HG03432 (cell line): ENCODE data around the gene GDPD5.
"Not testable (repeated sequence)": the region's sequence is repeated elsewhere in the genome, so short reads cannot be mapped to it uniquely, and the experiment has no call there.

ENCODE experiments used
- ATAC-seq: cut with Tn5 transposase; IDR thresholded peaks from one replicate; pipeline ENCODE4 v1.9.1; 2021; ENCODE audit warnings: mild to moderate bottlenecking, moderate library complexity; ENCODE audit not compliant: unreplicated experiment

GDPD5 gene

DNA sequence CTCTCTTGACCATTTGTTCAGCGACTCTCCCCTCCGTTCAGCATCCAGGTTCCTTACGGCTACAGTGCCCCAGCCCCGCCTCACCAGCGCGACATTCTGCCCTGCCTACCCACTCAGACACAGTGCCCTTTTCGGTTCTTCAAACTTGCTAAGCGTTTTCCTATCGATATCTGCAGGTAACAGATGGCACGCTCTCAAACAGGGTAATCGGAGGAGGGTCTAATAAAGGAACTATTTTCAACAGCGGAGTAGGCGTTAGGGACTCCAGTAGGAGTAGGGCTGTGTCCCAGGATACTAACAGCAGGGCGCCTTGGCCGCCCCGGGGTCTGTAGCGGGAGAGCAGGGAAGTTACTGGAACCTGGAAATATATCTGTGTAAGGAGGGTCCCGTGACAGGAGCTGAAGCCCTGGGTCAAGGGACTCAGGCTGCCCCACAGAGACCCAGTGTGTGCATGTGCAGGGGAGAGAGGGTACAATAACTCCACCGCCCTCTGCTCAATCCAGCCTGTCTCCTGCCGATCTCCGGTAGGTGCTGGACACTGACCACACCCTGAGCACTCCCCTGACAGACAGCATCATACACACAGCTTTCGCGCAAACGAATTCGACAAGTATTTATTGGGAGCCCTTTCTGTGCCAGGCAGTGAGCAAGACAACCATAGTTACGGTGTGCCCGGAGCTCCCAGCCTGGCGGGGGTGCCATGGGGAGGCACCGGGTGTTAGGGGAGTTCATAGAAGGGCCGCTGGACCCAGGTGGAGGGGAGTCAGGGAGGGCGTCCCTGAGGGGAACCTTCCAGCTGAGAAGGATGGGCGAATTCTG, 94.8 kb downstream of the GDPD5 start:
- ATAC-seq: no peak

GRCh38 chr11:75429902-75430713, 95.6 kb downstream of the GDPD5 start:
- ATAC-seq: peak; percentile 57

DNA sequence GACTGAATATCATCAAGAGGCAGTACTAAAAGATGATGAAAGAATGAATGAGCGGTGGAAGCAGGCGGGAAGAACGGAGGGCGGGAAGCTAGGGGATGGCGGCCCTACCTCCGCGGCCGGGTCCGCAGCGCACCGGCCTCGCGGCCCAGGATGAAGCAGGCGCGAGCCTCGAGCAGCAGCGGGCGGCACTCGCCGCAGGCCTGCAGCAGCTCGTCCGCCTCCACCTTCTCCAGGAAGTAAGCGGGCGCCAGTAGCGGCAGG, 96.2 kb downstream of the GDPD5 start:
- no peak for ATAC-seq

GRCh38 chr11:75428989-75429640, 96.6 kb downstream of the GDPD5 start:
- ATAC-seq: no peak

- ATAC-seq: no peak
Measured at GRCh38 chr11:75428281-75428724, 97.4 kb downstream of the GDPD5 start.

DNA sequence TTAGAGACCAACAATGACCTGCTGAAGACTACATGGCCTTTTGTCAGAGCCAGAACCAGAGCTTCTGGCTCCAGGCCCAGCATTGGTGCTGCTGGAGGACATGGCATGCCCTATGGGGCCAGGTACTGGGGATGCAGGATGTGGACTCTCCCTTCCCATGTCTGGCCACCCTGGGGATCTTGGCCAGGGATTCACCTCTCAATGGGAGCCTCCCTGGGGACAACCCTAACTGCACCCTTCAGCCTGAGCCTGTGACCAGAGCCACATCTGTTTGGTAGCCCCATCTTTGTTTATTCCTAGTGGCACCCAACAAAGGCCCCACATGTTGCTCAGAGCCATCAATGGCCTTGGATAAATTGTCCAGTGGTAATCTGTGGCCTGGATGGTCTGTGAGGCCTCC, 98.6 kb downstream of the GDPD5 start:
- no peak for ATAC-seq

GRCh38 chr11:75426720-75427086, 99.0 kb downstream of the GDPD5 start:
- no peak for ATAC-seq

DNA sequence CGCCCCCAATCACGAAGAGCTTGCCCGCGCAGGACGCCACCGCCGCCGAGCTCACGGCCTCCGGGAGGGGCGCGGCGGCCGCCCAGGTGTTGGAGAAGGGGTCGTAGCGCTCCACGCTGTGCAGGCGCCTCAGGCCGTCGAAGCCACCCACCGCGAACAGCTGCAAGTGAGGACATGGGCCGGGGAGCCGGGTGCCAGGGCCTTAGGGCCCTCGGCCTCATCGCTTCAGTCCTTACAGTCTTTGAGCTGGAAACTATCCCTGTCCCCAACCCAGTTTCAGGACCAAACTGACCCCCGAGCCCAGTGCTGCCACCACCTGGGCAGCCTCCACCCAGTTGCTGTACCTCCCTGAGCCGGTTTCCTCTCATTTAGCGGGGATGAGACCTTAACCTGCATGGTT, 100.3 kb downstream of the GDPD5 start:
- no peak for ATAC-seq

DNA sequence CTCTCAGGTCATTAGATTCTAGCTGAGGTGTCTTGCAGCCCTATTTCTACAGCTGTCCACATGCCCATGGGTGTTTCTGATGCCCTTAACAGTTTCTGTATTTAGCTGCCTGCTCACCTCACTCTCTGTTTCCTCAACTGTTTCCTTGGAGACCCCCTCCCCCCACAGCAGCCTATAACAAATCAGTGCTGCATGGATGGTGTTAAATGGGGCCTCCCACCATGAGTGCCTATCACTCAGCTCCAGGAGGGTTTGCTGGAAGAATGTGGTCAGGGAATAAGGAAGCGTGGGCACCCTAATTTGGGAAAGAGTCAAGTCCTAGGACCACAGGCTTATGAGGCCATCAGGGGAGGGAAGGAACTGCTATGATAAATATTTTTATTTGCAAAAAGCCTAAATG, 101.3 kb downstream of the GDPD5 start:
- no peak for ATAC-seq

DNA sequence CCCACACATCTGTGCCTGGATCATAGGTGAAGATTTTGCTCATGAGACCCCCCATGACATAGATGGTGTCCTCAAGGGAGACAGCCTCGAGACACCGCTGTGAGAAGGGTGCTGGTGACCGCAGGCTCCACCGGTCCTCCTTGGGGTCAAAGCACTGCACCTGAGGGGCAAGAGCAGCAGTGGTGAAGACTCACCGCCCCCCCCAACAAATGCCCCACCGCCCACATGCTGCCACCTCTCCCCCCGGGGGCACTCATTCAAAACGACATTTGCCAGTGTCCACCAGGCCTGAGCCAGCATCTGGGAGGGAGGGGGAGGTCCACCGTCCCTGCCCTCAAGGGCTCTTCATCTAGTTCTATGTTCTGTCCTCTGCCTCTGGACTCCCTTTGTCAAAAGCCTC, 102.0 kb downstream of the GDPD5 start:
- ATAC-seq: no peak

DNA sequence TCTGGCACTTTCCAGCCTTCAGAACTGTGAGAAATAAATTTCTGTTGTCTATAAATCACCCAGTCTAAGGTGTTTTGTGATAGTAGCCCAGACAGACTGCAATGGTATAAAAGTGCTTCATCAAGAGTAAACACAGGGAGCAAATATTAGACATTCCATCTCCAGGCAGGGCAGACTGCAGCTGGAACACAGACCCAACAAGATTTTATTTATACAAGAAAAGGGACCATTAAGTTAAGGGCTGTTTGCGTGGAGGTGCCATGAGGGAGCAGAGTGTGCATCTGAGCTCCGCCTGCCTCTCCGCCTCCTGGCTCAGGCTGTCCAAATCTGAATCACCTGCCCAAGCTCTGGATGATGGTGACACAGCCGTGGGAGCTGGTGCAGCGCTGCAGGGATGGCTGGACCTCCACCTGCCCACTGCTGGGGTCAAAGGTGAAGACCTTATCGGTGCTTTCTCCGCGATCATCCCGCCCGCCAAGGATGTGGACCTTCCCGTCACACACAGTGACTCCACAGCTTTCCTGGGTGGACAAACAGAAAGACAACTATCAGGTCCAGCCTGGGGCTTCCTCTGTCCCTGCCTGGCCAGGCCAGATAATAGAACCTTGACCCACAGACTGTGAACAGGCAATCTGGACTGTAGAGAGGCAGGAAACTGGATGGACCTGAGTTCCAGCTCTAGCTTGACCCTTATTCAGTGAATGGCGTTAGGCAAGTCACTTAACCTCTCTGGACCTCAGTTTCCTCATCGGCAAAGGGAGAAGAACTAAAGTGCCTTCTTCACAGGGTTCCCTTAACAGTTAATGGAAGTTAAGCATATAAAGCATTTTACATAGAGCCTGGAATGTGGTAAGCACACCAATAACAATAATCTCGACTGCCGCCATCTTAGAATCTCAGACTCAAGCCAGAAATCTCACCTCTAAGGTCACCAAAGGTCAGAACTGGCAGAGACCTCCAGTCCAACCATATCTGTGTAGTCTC, 103.2 kb downstream of the GDPD5 start:
- no peak for ATAC-seq

GRCh38 chr11:75421902-75422247, 103.9 kb downstream of the GDPD5 start:
- no peak for ATAC-seq

DNA sequence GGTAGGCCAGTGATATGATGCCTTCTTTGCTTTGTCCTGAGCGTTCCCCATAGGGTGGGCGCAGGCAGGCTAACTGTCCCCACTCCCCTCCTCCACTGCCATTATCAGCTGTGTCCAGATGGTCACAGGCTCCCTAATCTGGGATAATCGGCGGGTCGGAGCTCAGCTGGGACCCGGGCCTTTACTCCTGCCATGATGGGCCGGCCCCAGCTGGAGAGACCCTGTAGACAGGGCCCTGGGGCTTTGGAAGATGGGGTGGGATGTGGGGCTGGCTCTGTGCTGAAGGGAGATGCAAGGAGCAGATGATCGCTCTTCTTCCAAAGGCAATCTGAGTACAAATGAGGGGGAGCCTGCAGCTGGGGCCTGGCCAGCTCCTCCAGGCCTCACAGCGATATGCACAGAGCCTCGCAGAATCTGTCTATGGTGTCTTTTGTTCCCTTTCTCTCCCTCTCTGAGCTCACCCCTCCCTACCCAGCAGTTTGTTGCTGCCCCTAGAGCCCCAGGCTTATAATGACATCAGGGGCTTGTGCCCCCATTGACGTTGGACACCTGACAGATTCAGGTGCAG, 104.6 kb downstream of the GDPD5 start:
- ATAC-seq: no peak

GRCh38 chr11:75420224-75421034, 105.3 kb downstream of the GDPD5 start:
- no peak for ATAC-seq

DNA sequence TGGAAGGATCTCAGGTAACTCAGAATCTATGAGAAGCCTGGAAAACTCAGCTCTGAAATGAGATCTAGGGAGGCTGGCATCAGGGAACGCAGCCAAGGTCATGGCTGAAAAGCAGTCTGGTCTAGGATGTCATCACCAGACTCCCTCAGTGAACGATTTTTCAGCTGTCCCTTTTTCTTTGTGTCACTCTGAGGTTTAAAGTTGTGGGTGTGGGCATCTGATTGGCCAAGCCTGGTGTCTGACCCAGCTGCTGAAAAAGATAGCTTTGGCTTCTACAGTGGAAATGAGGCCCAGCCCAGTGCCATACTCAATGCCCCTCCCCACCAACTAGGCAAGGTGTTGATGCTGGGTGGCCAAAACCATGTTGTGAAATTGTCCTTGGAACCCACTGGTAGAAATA, 111.9 kb downstream of the GDPD5 start:
- no peak for ATAC-seq

GRCh38 chr11:75413146-75413545, 112.6 kb downstream of the GDPD5 start:
- not testable (repeated sequence) for ATAC-seq

DNA sequence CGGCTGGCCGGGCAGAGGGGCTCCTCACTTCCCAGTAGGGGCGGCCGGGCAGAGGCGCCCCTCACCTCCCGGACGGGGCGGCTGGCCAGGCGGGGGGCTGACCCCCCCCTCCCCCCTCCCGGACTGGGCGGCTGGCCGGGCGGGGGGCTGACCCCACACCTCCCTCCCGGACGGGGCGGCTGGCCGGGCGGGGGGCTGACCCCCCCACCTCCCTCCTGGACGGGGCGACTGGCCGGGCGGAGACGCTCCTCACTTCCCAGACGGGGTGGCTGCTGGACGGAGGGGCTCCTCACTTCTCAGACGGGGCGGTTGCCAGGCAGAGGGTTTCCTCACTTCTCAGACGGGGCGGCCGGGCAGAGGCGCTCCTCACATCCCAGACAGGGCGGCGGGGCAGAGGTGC, 115.8 kb downstream of the GDPD5 start:
- ATAC-seq: not testable (repeated sequence)

DNA sequence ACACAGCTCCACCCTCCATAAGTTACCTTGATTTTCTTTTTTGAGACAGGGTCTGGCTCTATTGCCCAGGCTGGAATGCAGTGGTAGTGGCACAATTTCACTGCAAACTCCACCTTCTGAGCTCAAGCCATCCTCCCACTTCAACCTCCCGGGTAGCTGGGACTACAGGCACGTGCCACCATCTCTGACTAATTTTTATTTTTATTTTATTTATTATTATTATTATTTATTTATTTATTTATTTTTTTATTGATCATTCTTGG, 116.9 kb downstream of the GDPD5 start:
- no peak for ATAC-seq

DNA sequence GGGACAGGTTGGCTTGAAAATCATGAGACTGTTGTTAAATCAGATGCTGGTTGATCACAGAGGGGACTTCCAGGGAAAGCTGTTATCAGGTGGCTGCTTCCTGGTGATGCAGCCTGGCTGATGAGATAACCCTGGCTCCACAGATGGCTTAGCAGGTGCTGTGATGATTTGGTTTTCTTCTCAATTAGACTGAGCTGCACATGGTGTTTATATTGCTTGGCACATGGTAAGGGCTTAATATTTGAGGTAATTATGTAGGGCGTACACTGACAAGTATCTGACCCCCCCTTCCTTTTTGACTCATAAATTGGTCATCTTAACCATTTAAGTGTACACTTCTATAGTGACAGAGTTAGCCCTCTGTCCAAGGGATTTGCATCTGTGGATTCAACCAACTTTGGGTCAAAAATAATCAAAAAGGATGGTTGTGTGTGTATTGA, 119.4 kb downstream of the GDPD5 start:
- no peak for ATAC-seq
